ENCODE results near the gene C1orf21. TPM values are rescaled to one million over a fixed set of nuclear protein-coding genes. Genes with fewer than 3 reads are reported as not detected.

The C1orf21 gene
- polyA plus RNA-seq, 1 of the 3 experiments (the other 2 are of a cell fraction) = 4.8 TPM

- Histone ChIP-seq H3K79me2 (ENCODE audit: insufficient read depth) (no peaks in the 10 kb centered on the region), H3K9me3 (no peaks in the 10 kb centered on the region), H3K9ac (no peak overlapping the region), H3F3A (replicated peaks; ENCODE audit: insufficient read depth) (no peaks in the 10 kb centered on the region), H3K9me2 (no peaks in the 10 kb centered on the region), H3K4me2 (no peak overlapping the region), H3K27ac (ENCODE audit: low read depth in 2 of 2, low read length in 1 of 2) (no peak overlapping the region), H3K27me3 (ENCODE audit: insufficient read depth) (no peaks in the 10 kb centered on the region), H3K4me3 (ENCODE audit: low read depth in 2 of 2, low read length in 1 of 2) (no peak overlapping the region), H2AFZ (ENCODE audit: low read depth) (no peak overlapping the region), H3K36me3 (replicated peaks in 1 of 2; ENCODE audit: control insufficient read depth in 1 of 2, insufficient read depth in 2 of 2, low read length in 1 of 2) (peaks cover 0 to 4% of the 10 kb centered on the region in 2 experiments), H3K4me1 (ENCODE audit: control insufficient read depth in 1 of 2, insufficient read depth in 2 of 2, low read depth in 1 of 2, low read length in 1 of 2) (peaks cover 0 to 6% of the 10 kb centered on the region in 2 experiments; a peak in 1 of 4 replicates), H4K20me1 (ENCODE audit: insufficient read depth) (no peaks in the 10 kb centered on the region)
- TF ChIP-seq RXRA (IDR thresholded peaks at IDR 0.05; ENCODE audit: borderline replicate concordance, low read depth) (no peak), RCOR1 (IDR thresholded peaks at IDR 0.05; ENCODE audit: low read length) (no peak), POLR2AphosphoS5 (IDR thresholded peaks at IDR 0.05; ENCODE audit: low read depth, low read length) (no peak), GATA2 (CRISPR knock-in tag; IDR thresholded peaks at IDR 0.05) (no peak), CTCF (IDR thresholded peaks at IDR 0.05) (no peak), RAD21 (IDR thresholded peaks at IDR 0.05; ENCODE audit: low read length) (no peak), USF1 (IDR thresholded peaks at IDR 0.05; ENCODE audit: borderline replicate concordance, low read depth) (no peak)
- ChIA-PET POLR2A (no interaction called here), CTCF (no interaction called here)
- DNase-seq = no peak
- 80% methylated on average over 5 of the region's 5 CpGs for WGBS (ENCODE audit: low lambda C conversion rate)
Measured at GRCh38 chr1:184615301-184615700, 228.5 kb downstream of the C1orf21 start.

- Histone ChIP-seq H3K27me3 (ENCODE audit: insufficient read depth) (no peaks in the 10 kb centered on the region), H3K36me3 (replicated peaks in 1 of 2; ENCODE audit: control insufficient read depth in 1 of 2, insufficient read depth in 2 of 2, low read length in 1 of 2) (peaks cover 0 to 7% of the 10 kb centered on the region in 2 experiments), H3F3A (replicated peaks; ENCODE audit: insufficient read depth) (no peaks in the 10 kb centered on the region), H4K20me1 (ENCODE audit: insufficient read depth) (no peaks in the 10 kb centered on the region), H3K4me2 (no peak overlapping the region), H3K9me3 (no peaks in the 10 kb centered on the region), H3K4me1 (ENCODE audit: control insufficient read depth in 1 of 2, insufficient read depth in 2 of 2, low read depth in 1 of 2, low read length in 1 of 2) (peaks cover 0 to 3% of the 10 kb centered on the region in 2 experiments; a peak in 2 of 4 replicates), H3K79me2 (ENCODE audit: insufficient read depth) (no peaks in the 10 kb centered on the region), H2AFZ (ENCODE audit: low read depth) (no peak overlapping the region), H3K9me2 (no peaks in the 10 kb centered on the region), H3K27ac (ENCODE audit: low read depth in 2 of 2, low read length in 1 of 2) (no peak overlapping the region), H3K9ac (no peak overlapping the region), H3K4me3 (ENCODE audit: low read depth in 2 of 2, low read length in 1 of 2) (no peak overlapping the region)
- whole genome bisulfite sequencing (ENCODE audit: low lambda C conversion rate) = 79% methylated on average over 6 of the region's 6 CpGs
- POLR2A ChIA-PET = no interaction called here
- no peak for DNase-seq
- CTCF ChIA-PET = no interaction called here
- no peak for TF ChIP-seq POLR2AphosphoS5 (IDR thresholded peaks at IDR 0.05; ENCODE audit: low read depth, low read length)
- TF ChIP-seq MAX (IDR thresholded peaks at IDR 0.05; ENCODE audit: low read depth) = no peak
- TF ChIP-seq ELF1 (IDR thresholded peaks at IDR 0.05) = no peak
- TF ChIP-seq RCOR1 (IDR thresholded peaks at IDR 0.05; ENCODE audit: low read length) = no peak
- no peak for TF ChIP-seq PBX3 (IDR thresholded peaks at IDR 0.05)
- TF ChIP-seq YY1 (IDR thresholded peaks at IDR 0.05; ENCODE audit: low read depth) = no peak
- TF ChIP-seq EZH2phosphoT487 (IDR thresholded peaks at IDR 0.05; ENCODE audit: borderline replicate concordance, low read depth) = no peak
- no peak for TF ChIP-seq RFX5 (IDR thresholded peaks at IDR 0.05; ENCODE audit: low read length)
- TF ChIP-seq IRF3 (IDR thresholded peaks at IDR 0.05; ENCODE audit: low read depth, low read length) = no peak
- no peak for TF ChIP-seq RAD21 (IDR thresholded peaks at IDR 0.05; ENCODE audit: low read length)
- no peak for TF ChIP-seq ZBTB33 (IDR thresholded peaks at IDR 0.05; ENCODE audit: borderline replicate concordance, low read depth)
- TF ChIP-seq GABPA (IDR thresholded peaks at IDR 0.05; ENCODE audit: low read depth) = no peak
- no peak for TF ChIP-seq USF1 (IDR thresholded peaks at IDR 0.05; ENCODE audit: borderline replicate concordance, low read depth)
- no peak for TF ChIP-seq EP300 (IDR thresholded peaks at IDR 0.05; ENCODE audit: borderline replicate concordance in 1 of 2, low read depth in 1 of 2, low read length in 1 of 2)
- no peak for TF ChIP-seq JUND (IDR thresholded peaks at IDR 0.05)
Measured at GRCh38 chr1:184616504-184616903, 229.7 kb downstream of the C1orf21 start.

Measured in SK-N-SH (cell line).